HEK293 (cell line): ENCODE data around the gene ABCB10.
A peak's percentile ranks its signal among the peaks of the same experiment; 100 is the strongest.

Source experiments
- GLI4 ChIP-seq: fragments of 450-650 bp; formaldehyde crosslinking; IDR thresholded peaks from 2 replicates; pipeline ENCODE4 v1.5.1; 2016; ENCODE audit warnings: missing biosample characterization, missing genetic modification characterization
- INSM2 ChIP-seq: fragments of 450-650 bp; formaldehyde crosslinking; IDR thresholded peaks from 2 replicates; pipeline ENCODE4 v1.5.1; 2016; ENCODE audit warnings: missing biosample characterization, missing genetic modification characterization
- KLF1 ChIP-seq: fragments of 450-650 bp; formaldehyde crosslinking; IDR thresholded peaks from 2 replicates; pipeline ENCODE4 v1.5.1; 2016; ENCODE audit warnings: missing biosample characterization, missing genetic modification characterization
- KLF17 ChIP-seq: fragments of 450-650 bp; formaldehyde crosslinking; IDR thresholded peaks from 2 replicates; pipeline ENCODE4 v1.5.1; 2016; ENCODE audit warnings: missing biosample characterization, missing genetic modification characterization
- MEIS1 ChIP-seq: sonication (generic); formaldehyde crosslinking; IDR thresholded peaks from 2 replicates; pipeline ENCODE4 v1.8.1; 2022; ENCODE audit warnings: missing genetic modification reagents, mild to moderate bottlenecking, borderline replicate concordance
- RBAK ChIP-seq: fragments of 450-650 bp; formaldehyde crosslinking; IDR thresholded peaks from 2 replicates; pipeline ENCODE4 v1.5.1; 2016; ENCODE audit warnings: missing biosample characterization, missing genetic modification characterization
- SCRT2 ChIP-seq: fragments of 450-650 bp; formaldehyde crosslinking; IDR thresholded peaks from 2 replicates; pipeline ENCODE4 v1.5.1; 2016; ENCODE audit warnings: missing biosample characterization, missing genetic modification characterization
- ZBTB1 ChIP-seq: fragments of 450-650 bp; formaldehyde crosslinking; IDR thresholded peaks from 2 replicates; pipeline ENCODE4 v1.5.1; 2016; ENCODE audit warnings: missing biosample characterization, missing genetic modification characterization
- ZBTB17 ChIP-seq: fragments of 450-650 bp; formaldehyde crosslinking; IDR thresholded peaks from 2 replicates; pipeline ENCODE4 v1.5.1; 2016; ENCODE audit warnings: missing biosample characterization, missing genetic modification characterization
- ZBTB8A ChIP-seq: fragments of 450-650 bp; formaldehyde crosslinking; IDR thresholded peaks from 2 replicates; pipeline ENCODE4 v1.5.1; 2016; ENCODE audit warnings: missing biosample characterization, missing genetic modification characterization
- ZFHX2 ChIP-seq: fragments of 450-650 bp; formaldehyde crosslinking; conservative IDR thresholded peaks from 2 replicates; pipeline ENCODE4 v1.5.1; 2016; ENCODE audit warnings: missing biosample characterization, missing genetic modification characterization
- ZNF114 ChIP-seq: fragments of 450-650 bp; formaldehyde crosslinking; IDR thresholded peaks from 2 replicates; pipeline ENCODE4 v1.5.0; 2017; ENCODE audit warnings: missing biosample characterization, missing genetic modification characterization
- ZNF133 ChIP-seq: fragments of 450-650 bp; formaldehyde crosslinking; IDR thresholded peaks from 2 replicates; pipeline ENCODE4 v1.5.1; 2016; ENCODE audit warnings: missing biosample characterization, missing genetic modification characterization
- ZNF157 ChIP-seq: fragments of 450-650 bp; formaldehyde crosslinking; IDR thresholded peaks from 2 replicates; pipeline ENCODE4 v1.5.1; 2016; ENCODE audit warnings: missing biosample characterization, missing genetic modification characterization
- ZNF324 ChIP-seq: fragments of 450-650 bp; formaldehyde crosslinking; IDR thresholded peaks from 2 replicates; pipeline ENCODE4 v1.5.1; 2016; ENCODE audit warnings: missing biosample characterization, missing genetic modification characterization
- ZNF366 ChIP-seq: fragments of 450-650 bp; formaldehyde crosslinking; conservative IDR thresholded peaks from 2 replicates; pipeline ENCODE4 v1.5.1; 2016; ENCODE audit warnings: missing biosample characterization, missing genetic modification characterization
- ZNF426 ChIP-seq: fragments of 450-650 bp; formaldehyde crosslinking; IDR thresholded peaks from 2 replicates; pipeline ENCODE4 v1.5.1; 2017; ENCODE audit warnings: missing biosample characterization, missing genetic modification characterization, mild to moderate bottlenecking, inconsistent platforms, moderate library complexity
- ZNF529 ChIP-seq: fragments of 450-650 bp; formaldehyde crosslinking; IDR thresholded peaks from 2 replicates; pipeline ENCODE4 v1.5.1; 2017; ENCODE audit warnings: missing genetic modification characterization, missing biosample characterization; ENCODE audit not compliant: insufficient replicate concordance
- ZNF555 ChIP-seq: fragments of 450-650 bp; formaldehyde crosslinking; conservative IDR thresholded peaks from 2 replicates; pipeline ENCODE4 v1.5.1; 2017; ENCODE audit warnings: missing biosample characterization, mild to moderate bottlenecking, missing genetic modification characterization, inconsistent platforms
- ZNF558 ChIP-seq: fragments of 450-650 bp; formaldehyde crosslinking; IDR thresholded peaks from 2 replicates; pipeline ENCODE4 v1.5.1; 2016; ENCODE audit warnings: missing biosample characterization, missing genetic modification characterization
- ZNF571 ChIP-seq: fragments of 450-650 bp; formaldehyde crosslinking; IDR thresholded peaks from 2 replicates; pipeline ENCODE4 v1.5.0; 2017; ENCODE audit warnings: missing biosample characterization, missing genetic modification characterization
- ZNF596 ChIP-seq: fragments of 450-650 bp; IDR thresholded peaks from 2 replicates; pipeline ENCODE4 v1.5.0; 2018; ENCODE audit warnings: missing biosample characterization, mild to moderate bottlenecking, missing genetic modification characterization, moderate library complexity
- ZNF610 ChIP-seq: fragments of 450-650 bp; formaldehyde crosslinking; IDR thresholded peaks from 2 replicates; pipeline ENCODE4 v1.5.1; 2016; ENCODE audit warnings: missing biosample characterization, missing genetic modification characterization, borderline replicate concordance
- ZNF621 ChIP-seq: fragments of 450-650 bp; formaldehyde crosslinking; IDR thresholded peaks from 2 replicates; pipeline ENCODE4 v1.5.1; 2017; ENCODE audit warnings: missing biosample characterization, missing genetic modification characterization
- ZNF664 ChIP-seq: fragments of 450-650 bp; formaldehyde crosslinking; IDR thresholded peaks from 2 replicates; pipeline ENCODE4 v1.5.1; 2016; ENCODE audit warnings: missing biosample characterization, missing genetic modification characterization
- ZNF707 ChIP-seq: fragments of 450-650 bp; formaldehyde crosslinking; IDR thresholded peaks from 2 replicates; pipeline ENCODE4 v1.5.1; 2016; ENCODE audit warnings: missing biosample characterization, missing genetic modification characterization
- ZNF777 ChIP-seq: fragments of 450-650 bp; formaldehyde crosslinking; IDR thresholded peaks from 2 replicates; pipeline ENCODE4 v1.5.1; 2017; ENCODE audit warnings: missing biosample characterization, missing genetic modification characterization, borderline replicate concordance
- TF ChIP-seq, protein P1 (sequence below): fragments of 450-650 bp; formaldehyde crosslinking; IDR thresholded peaks from 2 replicates; pipeline ENCODE4 v1.5.1; 2017; ENCODE audit warnings: missing biosample characterization, missing genetic modification characterization
- TF ChIP-seq, protein P2 (sequence below): fragments of 450-650 bp; formaldehyde crosslinking; IDR thresholded peaks from 2 replicates; pipeline ENCODE4 v1.5.1; 2016; ENCODE audit warnings: missing biosample characterization, missing genetic modification characterization
- TF ChIP-seq, protein P3 (sequence below): fragments of 450-650 bp; formaldehyde crosslinking; IDR thresholded peaks from 2 replicates; pipeline ENCODE4 v1.5.1; 2016; ENCODE audit warnings: missing biosample characterization, missing genetic modification characterization, borderline replicate concordance

Gene ABCB10

GRCh38 chr1:229558460-229559335 lies at the start of gene ABCB10 (continued):
- no peak for TF ChIP-seq ZNF529 (tag by site-specific recombination)
- TF ChIP-seq KLF17 (tag by site-specific recombination) = peak; percentile 93
- no peak for TF ChIP-seq ZNF133 (tag by site-specific recombination)
- TF ChIP-seq ZNF324 = peak; percentile 85
- TF ChIP-seq ZFHX2 = peak; percentile 93
- TF ChIP-seq ZNF610 (tag by site-specific recombination) = peak; percentile 94; the same call in 1 of the 2 replicates
- no peak for TF ChIP-seq SCRT2 (tag by site-specific recombination)
- no peak for TF ChIP-seq ZNF558 (tag by site-specific recombination)
- TF ChIP-seq, protein P1, sequence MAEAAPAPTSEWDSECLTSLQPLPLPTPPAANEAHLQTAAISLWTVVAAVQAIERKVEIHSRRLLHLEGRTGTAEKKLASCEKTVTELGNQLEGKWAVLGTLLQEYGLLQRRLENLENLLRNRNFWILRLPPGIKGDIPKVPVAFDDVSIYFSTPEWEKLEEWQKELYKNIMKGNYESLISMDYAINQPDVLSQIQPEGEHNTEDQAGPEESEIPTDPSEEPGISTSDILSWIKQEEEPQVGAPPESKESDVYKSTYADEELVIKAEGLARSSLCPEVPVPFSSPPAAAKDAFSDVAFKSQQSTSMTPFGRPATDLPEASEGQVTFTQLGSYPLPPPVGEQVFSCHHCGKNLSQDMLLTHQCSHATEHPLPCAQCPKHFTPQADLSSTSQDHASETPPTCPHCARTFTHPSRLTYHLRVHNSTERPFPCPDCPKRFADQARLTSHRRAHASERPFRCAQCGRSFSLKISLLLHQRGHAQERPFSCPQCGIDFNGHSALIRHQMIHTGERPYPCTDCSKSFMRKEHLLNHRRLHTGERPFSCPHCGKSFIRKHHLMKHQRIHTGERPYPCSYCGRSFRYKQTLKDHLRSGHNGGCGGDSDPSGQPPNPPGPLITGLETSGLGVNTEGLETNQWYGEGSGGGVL (tag by site-specific recombination) = peak; percentile 76
- no peak for TF ChIP-seq ZNF664 (tag by site-specific recombination)
- TF ChIP-seq ZNF707 (tag by site-specific recombination) = no peak
- no peak for TF ChIP-seq ZNF777
- peak; percentile 100 for TF ChIP-seq ZBTB8A
- no peak for TF ChIP-seq ZNF621 (tag by site-specific recombination)
- TF ChIP-seq RBAK = no peak
- TF ChIP-seq INSM2 (tag by site-specific recombination) = peak; percentile 29; the same call in 1 of the 2 replicates
- TF ChIP-seq, protein P2, sequence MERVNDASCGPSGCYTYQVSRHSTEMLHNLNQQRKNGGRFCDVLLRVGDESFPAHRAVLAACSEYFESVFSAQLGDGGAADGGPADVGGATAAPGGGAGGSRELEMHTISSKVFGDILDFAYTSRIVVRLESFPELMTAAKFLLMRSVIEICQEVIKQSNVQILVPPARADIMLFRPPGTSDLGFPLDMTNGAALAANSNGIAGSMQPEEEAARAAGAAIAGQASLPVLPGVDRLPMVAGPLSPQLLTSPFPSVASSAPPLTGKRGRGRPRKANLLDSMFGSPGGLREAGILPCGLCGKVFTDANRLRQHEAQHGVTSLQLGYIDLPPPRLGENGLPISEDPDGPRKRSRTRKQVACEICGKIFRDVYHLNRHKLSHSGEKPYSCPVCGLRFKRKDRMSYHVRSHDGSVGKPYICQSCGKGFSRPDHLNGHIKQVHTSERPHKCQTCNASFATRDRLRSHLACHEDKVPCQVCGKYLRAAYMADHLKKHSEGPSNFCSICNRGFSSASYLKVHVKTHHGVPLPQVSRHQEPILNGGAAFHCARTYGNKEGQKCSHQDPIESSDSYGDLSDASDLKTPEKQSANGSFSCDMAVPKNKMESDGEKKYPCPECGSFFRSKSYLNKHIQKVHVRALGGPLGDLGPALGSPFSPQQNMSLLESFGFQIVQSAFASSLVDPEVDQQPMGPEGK (tag by site-specific recombination) = peak; percentile 100
- TF ChIP-seq, protein P3, sequence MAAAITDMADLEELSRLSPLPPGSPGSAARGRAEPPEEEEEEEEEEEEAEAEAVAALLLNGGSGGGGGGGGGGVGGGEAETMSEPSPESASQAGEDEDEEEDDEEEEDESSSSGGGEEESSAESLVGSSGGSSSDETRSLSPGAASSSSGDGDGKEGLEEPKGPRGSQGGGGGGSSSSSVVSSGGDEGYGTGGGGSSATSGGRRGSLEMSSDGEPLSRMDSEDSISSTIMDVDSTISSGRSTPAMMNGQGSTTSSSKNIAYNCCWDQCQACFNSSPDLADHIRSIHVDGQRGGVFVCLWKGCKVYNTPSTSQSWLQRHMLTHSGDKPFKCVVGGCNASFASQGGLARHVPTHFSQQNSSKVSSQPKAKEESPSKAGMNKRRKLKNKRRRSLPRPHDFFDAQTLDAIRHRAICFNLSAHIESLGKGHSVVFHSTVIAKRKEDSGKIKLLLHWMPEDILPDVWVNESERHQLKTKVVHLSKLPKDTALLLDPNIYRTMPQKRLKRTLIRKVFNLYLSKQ (tag by site-specific recombination) = no peak
- TF ChIP-seq ZNF157 (tag by site-specific recombination) = no peak
- no peak for TF ChIP-seq ZNF426 (tag by site-specific recombination)
- no peak for TF ChIP-seq ZNF114 (tag by site-specific recombination)
- TF ChIP-seq ZNF596 = peak; percentile 70; the same call in 1 of the 2 replicates
- TF ChIP-seq ZBTB17 (tag by site-specific recombination) = peak; percentile 100
- TF ChIP-seq ZBTB1 (tag by site-specific recombination) = no peak
- TF ChIP-seq ZNF366 = peak; percentile 74
- no peak for TF ChIP-seq ZNF555
- TF ChIP-seq ZNF571 (tag by site-specific recombination) = no peak
- TF ChIP-seq KLF1 (tag by site-specific recombination) = peak; percentile 99
- no peak; the same call in 1 of the 2 replicates for TF ChIP-seq GLI4 (tag by site-specific recombination)
- TF ChIP-seq MEIS1 (CRISPR knock-in tag) = peak; percentile 67; the same call in 1 of the 2 replicates
